Caco-2 (cell line): Measurements from ENCODE around the gene TM4SF20. TPM values are rescaled to one million over a fixed set of nuclear protein-coding genes. Genes with fewer than 3 reads are reported as not detected.

Source experiments
- BruUV-seq: library from RNA; stranded (reverse); fragments of 400-500 nt; replicated peaks from 2 replicates; lab custom pipeline; 2021; lab: Mats Ljungman, UMichigan
- CTCF ChIA-PET: fragments of 300-600 bp; sonication (Branson Sonifier 250); formaldehyde crosslinking; loops from one replicate; lab custom pipeline; 2022; ENCODE audit warnings: antibody characterized with exemption; lab: Charles Lee
- POLR2A ChIA-PET: fragments of 300-600 bp; sonication (Branson Sonifier 250); formaldehyde crosslinking; loops from one replicate; lab custom pipeline; 2022; ENCODE audit warnings: antibody characterized with exemption; lab: Charles Lee
- DNase-seq, 2 experiments: peaks; one replicate each; pipeline versions ENCODE4 v3.0.0 to v3.0.0-alpha.2; 2020 to 2022
- H3K27me3 ChIP-seq: replicated peaks from 2 replicates; pipeline ENCODE4 v1.6.0; 2011; ENCODE audit warnings: low read length; ENCODE audit not compliant: control insufficient read depth, insufficient read depth
- H3K36me3 ChIP-seq: 2 replicates; pipeline ENCODE4 v1.5.1; 2011; ENCODE audit warnings: low read length; ENCODE audit not compliant: control insufficient read depth, insufficient read depth
- H3K4me1 ChIP-seq: fragments of 250-450 bp; sonication (Bioruptor Pico); 2 replicates; pipeline ENCODE4 v1.5.1; 2020; ENCODE audit warnings: mild to moderate bottlenecking
- H3K4me3 ChIP-seq: 2 replicates; pipeline ENCODE4 v1.5.1; 2011; ENCODE audit warnings: low read depth, mild to moderate bottlenecking, control low read depth, low read length
- H3K9me3 ChIP-seq: fragments of 250-450 bp; sonication (Bioruptor Pico); 2 replicates; pipeline ENCODE4 v1.5.1; 2020; ENCODE audit warnings: mild to moderate bottlenecking, moderate library complexity
- H3K27ac Mint-ChIP-seq: one replicate; pipeline ENCODE4 v1.8.0; 2022; ENCODE audit warnings: mixed read lengths; ENCODE audit not compliant: unreplicated experiment
- H3K27me3 Mint-ChIP-seq: one replicate; pipeline ENCODE4 v1.8.0; 2022; ENCODE audit warnings: mixed read lengths; ENCODE audit not compliant: insufficient read depth, unreplicated experiment
- H3K36me3 Mint-ChIP-seq: one replicate; pipeline ENCODE4 v1.8.0; 2022; ENCODE audit warnings: mild to moderate bottlenecking, mixed read lengths; ENCODE audit not compliant: insufficient read depth, unreplicated experiment
- H3K4me1 Mint-ChIP-seq: one replicate; pipeline ENCODE4 v1.8.0; 2022; ENCODE audit warnings: low read depth, mixed read lengths; ENCODE audit not compliant: unreplicated experiment
- H3K4me3 Mint-ChIP-seq: one replicate; pipeline ENCODE4 v1.8.0; 2022; ENCODE audit warnings: mild to moderate bottlenecking, moderate library complexity, mixed read lengths; ENCODE audit not compliant: unreplicated experiment
- H3K9me3 Mint-ChIP-seq: one replicate; pipeline ENCODE4 v1.8.0; 2022; ENCODE audit warnings: mixed read lengths; ENCODE audit not compliant: unreplicated experiment
- intact Hi-C: fragments of 100-400 bp; cut with micrococcal nuclease; formaldehyde crosslinking; loops from one replicate; pipeline ENCODE4 v1.10.0; 2022; ENCODE audit not compliant: unreplicated experiment
- total RNA-seq: library from RNA; stranded (reverse); gene quantifications from 2 replicates; pipeline ENCODE4 v1.2.3, GENCODE V29; 2022
- TF ChIP-seq, protein P1 (sequence below), 2 experiments: fragments of 200-600 bp in 1 of 2; IDR thresholded peaks; 1 replicate in 1 of 2; 2 replicates in 1 of 2; pipeline versions ENCODE4 v1.5.1 to v1.8.0; 2011 to 2022; ENCODE audit warnings: antibody characterized with exemption in 1 of 2, control low read depth in 1 of 2, inconsistent platforms in 1 of 2, low read depth in 1 of 2, low read length in 1 of 2, mild to moderate bottlenecking in 1 of 2, moderate library complexity in 1 of 2; ENCODE audit not compliant: insufficient read depth in 1 of 2, severe bottlenecking in 1 of 2, unreplicated experiment in 1 of 2

TM4SF20 gene
- total RNA-seq, 1 experiment from 2014 or later, result 0.20 TPM

DNA sequence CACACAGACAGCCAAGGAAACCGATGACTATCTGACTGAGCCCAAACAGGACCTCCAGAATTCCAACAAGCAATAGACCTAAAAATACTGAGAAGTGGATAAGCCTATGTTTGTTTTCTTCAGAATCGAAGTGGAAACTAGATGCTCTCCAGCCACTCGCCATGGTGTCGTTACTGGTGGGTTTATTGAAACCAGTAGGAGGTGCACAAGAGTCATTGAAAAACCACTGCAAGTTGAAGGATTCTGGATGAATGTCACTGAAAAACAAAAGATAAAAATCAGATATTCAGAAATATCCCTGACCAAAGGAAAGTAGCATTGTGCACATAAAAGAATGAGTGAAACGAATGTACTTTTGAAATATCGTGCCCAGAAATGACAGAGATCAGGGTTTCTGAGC is 15.3 kb downstream of the TM4SF20 start:
- Mint-ChIP-seq H3K4me1 (no peaks in the 10 kb centered on the region), H3K4me3 (no peak overlapping the region), H3K27me3 (no peaks in the 10 kb centered on the region), H3K9me3 (no peaks in the 10 kb centered on the region), H3K36me3 (peaks cover 31% of the 10 kb centered on the region), H3K27ac (no peak overlapping the region)
- CTCF ChIA-PET, result no interaction called here
- Histone ChIP-seq H3K27me3 (no peaks in the 10 kb centered on the region), H3K4me1 (no peaks in the 10 kb centered on the region), H3K36me3 (no peaks in the 10 kb centered on the region), H3K4me3 (no peak overlapping the region), H3K9me3 (no peaks in the 10 kb centered on the region)
- TF ChIP-seq, protein P1, sequence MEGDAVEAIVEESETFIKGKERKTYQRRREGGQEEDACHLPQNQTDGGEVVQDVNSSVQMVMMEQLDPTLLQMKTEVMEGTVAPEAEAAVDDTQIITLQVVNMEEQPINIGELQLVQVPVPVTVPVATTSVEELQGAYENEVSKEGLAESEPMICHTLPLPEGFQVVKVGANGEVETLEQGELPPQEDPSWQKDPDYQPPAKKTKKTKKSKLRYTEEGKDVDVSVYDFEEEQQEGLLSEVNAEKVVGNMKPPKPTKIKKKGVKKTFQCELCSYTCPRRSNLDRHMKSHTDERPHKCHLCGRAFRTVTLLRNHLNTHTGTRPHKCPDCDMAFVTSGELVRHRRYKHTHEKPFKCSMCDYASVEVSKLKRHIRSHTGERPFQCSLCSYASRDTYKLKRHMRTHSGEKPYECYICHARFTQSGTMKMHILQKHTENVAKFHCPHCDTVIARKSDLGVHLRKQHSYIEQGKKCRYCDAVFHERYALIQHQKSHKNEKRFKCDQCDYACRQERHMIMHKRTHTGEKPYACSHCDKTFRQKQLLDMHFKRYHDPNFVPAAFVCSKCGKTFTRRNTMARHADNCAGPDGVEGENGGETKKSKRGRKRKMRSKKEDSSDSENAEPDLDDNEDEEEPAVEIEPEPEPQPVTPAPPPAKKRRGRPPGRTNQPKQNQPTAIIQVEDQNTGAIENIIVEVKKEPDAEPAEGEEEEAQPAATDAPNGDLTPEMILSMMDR (IDR thresholded peaks at IDR 0.05; ENCODE audit: insufficient read depth in 1 of 2, low read depth in 1 of 2, low read length in 1 of 2, severe bottlenecking in 1 of 2, unreplicated experiment in 1 of 2), result no peak
- POLR2A ChIA-PET, result no interaction called here
- intact Hi-C loops, result no loop called here
- no TSS peak for BruUV-seq
- DNase-seq, result no peak

DNA sequence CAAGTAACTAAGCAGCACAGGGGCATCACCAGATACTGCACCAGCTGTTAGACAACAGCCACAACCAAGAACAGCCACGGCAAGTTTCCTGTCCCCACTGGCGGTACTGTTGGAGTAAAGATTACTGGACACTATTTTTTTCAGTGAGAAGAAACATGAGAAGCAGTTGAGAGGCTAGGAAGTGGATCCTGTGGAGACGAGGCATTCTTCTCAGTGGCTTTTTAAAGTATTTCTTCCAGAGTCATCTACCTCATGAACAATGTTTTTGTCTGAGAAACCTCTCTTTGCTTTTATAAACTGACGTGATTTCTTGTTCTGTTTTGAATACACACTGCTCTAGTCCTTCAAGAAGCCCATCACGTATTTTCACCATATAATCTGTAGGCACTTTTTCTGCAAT is 18.8 kb downstream of the TM4SF20 start:
- Mint-ChIP-seq H3K9me3 (no peaks in the 10 kb centered on the region), H3K27me3 (no peaks in the 10 kb centered on the region), H3K4me3 (no peak overlapping the region), H3K4me1 (no peaks in the 10 kb centered on the region), H3K27ac (no peak overlapping the region), H3K36me3 (peaks cover 31% of the 10 kb centered on the region)
- H3K27me3 ChIP-seq, result no peaks in the 10 kb centered on the region
- intact Hi-C loops, result no loop called here
- H3K4me3 ChIP-seq, result no peak overlapping the region
- CTCF ChIA-PET, result no interaction called here
- H3K9me3 ChIP-seq, result no peaks in the 10 kb centered on the region
- H3K36me3 ChIP-seq, result no peaks in the 10 kb centered on the region
- TF ChIP-seq, protein P1 (IDR thresholded peaks at IDR 0.05; ENCODE audit: insufficient read depth in 1 of 2, low read depth in 1 of 2, low read length in 1 of 2, severe bottlenecking in 1 of 2, unreplicated experiment in 1 of 2), result no peak
- no peaks in the 10 kb centered on the region for H3K4me1 ChIP-seq
- POLR2A ChIA-PET, result no interaction called here
- no TSS peak for BruUV-seq
- DNase-seq, result no peak

DNA sequence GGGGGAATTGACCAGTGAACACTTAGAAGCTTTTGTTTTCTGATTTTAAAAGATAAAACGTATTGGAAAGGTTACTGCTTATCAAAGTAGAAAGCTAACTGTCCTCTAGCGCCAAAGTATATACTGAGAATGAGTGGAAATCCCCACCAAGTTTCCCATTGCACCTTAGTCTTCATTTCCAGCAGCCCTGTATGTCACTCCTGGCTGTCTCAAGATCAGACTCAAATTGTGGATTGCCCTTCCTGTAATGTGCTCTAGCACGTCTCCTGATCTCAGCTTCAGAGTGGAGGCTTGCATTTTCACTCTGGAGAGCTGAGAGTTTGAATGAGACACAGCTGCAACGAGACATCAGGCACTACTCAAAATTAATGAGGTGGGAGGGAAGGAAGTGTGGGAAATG is 27.5 kb downstream of the TM4SF20 start:
- TF ChIP-seq, protein P1 (IDR thresholded peaks at IDR 0.05; ENCODE audit: insufficient read depth in 1 of 2, low read depth in 1 of 2, low read length in 1 of 2, severe bottlenecking in 1 of 2, unreplicated experiment in 1 of 2), result no peak
- intact Hi-C loops, result no loop called here
- DNase-seq, result no peak
- Mint-ChIP-seq H3K27ac (no peak overlapping the region), H3K4me3 (no peak overlapping the region), H3K4me1 (no peaks in the 10 kb centered on the region), H3K9me3 (no peaks in the 10 kb centered on the region), H3K36me3 (peaks cover 29% of the 10 kb centered on the region), H3K27me3 (no peaks in the 10 kb centered on the region)
- POLR2A ChIA-PET, result no interaction called here
- H3K4me3 ChIP-seq, result no peak overlapping the region
- BruUV-seq, result no TSS peak
- no peaks in the 10 kb centered on the region for H3K36me3 ChIP-seq
- no peaks in the 10 kb centered on the region for H3K4me1 ChIP-seq
- no peaks in the 10 kb centered on the region for H3K9me3 ChIP-seq
- CTCF ChIA-PET, result no interaction called here
- H3K27me3 ChIP-seq, result no peaks in the 10 kb centered on the region
